ENCODE results near the gene ANKRD33B.
"Not testable (repeated sequence)": the region's sequence is repeated elsewhere in the genome, so short reads cannot be mapped to it uniquely, and the experiment has no call there.

The ANKRD33B gene

DNA sequence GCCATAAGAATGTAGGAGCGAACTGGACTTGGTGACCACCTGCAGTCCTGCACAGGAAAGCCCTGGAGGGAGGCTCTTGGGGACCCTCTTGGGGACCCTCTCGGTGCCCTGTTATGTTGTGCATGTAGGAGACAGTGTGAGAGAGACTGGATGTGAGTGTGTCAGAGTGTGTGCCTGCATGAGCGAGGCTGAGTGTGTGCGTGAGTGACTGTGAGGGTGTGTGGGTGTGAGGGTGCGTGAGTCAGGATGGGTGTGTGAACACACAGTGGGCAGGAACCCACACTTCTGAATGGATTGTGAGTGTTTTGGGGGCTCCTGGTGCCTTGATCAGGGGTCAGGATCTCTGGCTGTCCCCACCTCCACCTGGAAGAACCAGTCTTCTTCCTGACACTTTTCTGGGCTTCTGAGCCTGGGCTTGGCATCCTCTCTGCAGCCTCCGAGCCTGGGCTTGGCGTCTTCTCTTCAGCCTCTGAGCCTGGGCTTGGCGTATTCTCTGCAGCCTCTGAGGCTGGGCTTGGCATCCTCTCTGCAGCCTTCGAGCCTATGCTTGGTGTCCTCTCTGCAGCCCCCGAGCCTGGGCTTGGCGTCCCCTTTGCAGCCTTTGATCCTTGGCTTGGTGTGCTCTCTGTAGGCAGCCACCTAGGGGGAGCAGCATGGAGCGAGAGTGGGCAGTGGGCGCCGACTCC, 25.6 kb upstream of the ANKRD33B start:
- DNase-seq, result no peak

DNA sequence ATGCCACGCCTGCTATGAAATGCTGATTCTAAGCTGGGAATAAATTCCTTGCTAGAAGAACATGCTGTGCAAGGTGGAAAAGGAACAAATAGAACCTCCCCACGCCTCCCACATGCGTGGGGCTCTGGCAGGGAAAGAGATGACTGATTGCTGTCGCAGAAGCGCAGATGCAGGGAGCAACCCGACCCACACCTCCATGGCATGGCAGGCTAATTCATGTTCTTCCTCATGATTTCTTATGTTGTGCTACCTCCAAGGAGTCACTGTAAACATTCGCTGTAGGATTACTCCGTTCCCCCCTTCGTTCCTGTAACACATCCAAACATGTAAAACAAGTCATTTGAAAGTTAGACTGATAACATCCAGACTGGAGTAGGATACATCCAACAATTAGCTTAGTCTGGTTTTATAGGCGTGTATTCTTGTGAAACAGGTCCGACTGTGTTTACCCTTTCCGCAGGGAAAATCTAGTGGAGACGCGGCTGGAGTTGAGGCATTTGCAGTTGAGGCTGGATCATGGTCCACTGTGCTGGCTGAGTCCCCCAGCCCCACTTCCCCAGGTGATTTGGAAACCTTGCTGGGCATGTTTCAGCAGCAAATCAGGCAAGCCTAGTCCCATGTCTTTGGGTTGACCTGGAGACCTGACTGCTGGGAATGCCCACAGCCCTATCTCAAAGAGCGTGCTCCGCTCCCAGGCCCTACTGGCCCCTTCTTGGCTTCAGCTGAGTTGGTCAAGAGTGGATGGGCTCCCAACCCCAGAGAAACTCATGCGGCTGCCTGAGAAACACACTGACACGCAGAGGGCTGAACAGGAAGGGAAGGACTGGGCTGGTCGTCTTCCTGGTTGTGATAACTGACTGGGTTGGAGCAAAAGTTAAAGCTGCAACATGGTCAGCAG, 24.8 kb upstream of the ANKRD33B start:
- DNase-seq, result no peak

DNA sequence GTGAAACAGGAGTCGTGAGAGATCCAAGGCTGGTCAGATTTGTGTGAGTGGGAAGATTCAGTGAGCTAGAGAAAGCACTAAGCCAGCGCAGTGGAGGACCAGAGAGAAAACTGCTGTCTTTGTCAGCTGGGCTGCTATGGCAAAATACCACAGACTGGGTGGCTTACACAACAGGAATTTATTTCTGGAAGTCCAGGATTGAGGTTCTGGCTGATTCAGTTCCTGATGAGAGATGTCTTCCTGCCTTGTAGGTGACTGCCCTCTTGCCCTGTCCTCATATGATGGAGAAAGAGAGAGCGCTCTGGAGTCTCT, 24.2 kb upstream of the ANKRD33B start:
- no peak for DNase-seq

DNA sequence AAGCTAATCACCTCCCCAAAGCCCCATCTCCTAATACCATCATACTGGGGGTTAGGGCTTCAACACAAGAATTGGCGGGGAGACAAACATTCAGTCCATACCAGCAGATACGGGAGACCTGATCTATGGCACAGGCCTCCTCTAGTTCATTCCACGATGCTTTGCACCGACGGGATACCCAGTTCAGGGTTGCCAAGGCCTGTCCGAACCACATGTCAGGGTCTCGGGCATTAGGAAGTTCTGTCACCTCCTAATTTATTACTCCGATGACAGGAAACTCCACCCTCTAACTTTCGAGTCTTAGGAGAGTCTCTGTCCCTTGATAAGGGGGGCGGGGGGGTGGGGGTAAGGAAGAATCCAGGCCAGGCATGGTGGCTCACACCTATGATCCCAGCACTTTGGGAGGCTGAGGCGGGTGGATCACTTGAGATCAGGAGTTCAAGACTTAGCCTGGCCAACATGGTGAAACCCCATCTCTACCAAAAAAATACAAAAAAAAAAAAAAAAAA, 23.8 kb upstream of the ANKRD33B start:
- DNase-seq, result no peak

DNA sequence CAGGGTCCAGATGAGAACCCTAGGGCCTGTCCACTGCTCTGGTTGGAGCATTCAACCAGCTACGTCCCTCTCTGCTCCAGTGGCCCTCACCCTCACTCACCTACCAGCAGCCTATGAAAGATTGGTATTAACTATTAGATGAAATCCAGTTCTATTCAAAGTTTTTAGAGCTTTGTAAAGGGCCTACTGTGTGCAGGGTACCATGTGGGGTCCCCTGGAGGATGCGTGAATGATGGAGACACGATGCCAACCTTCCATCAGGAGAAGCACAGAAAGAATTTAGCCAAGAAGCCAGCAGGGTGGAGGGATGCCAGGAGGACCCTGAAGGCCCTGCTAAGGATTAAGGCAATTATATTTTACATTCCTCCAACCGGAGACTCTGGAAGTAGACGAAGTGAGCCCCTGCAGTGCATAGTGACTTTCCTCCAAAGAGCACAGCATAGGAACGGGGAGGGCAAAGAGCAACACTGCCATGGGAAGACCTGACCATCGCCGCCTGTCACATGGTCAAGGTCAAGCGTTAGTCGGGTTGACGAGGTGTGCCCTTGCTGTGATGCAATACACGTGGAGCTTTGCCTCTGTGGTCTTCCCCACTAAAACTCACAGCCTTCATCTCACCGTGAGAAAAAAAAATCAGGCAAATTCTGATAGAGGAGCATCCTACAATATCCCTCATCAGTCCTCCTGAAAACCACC, 22.8 kb upstream of the ANKRD33B start:
- no peak for DNase-seq

DNA sequence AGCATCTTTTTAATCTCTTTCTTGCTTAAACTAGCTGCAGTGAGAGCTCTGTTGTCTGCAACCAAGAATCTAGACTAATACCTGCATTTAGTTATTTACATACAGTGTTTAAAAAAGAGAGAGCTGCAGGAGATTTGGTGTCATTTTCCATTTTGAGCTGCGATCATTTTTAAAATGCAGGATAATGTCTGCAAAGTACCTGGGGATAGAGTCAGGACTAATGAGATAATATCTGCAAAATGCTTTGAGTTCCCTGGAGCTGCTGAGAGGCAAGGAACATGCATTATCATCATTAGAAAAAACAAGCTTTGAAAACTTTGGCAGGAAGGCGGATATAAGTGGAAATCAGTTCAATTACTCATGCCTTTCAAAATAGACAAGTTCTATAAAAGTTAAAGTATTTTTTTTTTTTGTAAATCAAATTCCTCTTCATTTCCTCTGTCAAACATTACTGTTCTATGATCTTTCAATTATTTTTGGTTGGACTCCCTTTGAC, 21.8 kb upstream of the ANKRD33B start:
- no peak for DNase-seq

DNA sequence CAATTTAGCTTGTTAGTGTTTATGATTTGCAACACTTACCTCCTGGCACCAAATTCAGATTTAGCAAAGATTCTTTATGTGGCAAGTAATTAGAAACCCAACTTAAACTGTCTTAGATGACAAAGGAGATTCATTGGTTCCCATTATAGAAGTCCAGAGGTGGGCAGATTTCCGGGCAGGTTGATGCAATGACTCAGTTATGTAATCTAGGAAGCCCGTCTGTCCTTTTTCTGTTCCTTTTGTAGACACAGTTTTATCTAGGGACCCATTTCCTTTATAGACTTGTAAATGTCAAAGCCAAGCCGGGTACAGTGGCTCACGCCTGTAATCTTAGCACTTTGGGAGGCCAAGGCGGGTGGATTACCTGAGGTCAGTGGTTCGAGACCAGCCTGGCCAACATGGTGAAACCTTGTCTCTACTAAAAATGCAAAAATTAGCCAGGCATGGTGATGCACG, 20.3 kb upstream of the ANKRD33B start:
- DNase-seq, result no peak

DNA sequence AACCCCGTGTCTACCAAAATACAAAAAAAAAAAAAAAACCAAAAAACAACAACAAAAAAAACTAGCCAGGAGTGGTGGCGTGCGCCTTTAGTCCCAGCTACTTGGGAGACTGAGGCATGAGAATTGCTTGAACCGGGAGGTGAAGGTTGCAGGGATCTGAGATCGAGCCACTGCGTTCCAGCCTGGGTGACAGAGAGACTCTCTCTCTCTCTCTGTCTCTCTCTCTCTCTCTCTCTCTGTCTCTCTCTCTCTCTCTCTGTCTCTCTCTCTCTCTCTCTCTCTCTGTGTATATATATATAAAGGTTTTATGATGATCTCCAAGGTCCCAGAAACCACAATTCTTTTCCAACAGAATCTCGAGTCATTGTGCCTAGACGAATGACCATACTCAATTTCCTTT, 18.8 kb upstream of the ANKRD33B start:
- DNase-seq, result no peak

DNA sequence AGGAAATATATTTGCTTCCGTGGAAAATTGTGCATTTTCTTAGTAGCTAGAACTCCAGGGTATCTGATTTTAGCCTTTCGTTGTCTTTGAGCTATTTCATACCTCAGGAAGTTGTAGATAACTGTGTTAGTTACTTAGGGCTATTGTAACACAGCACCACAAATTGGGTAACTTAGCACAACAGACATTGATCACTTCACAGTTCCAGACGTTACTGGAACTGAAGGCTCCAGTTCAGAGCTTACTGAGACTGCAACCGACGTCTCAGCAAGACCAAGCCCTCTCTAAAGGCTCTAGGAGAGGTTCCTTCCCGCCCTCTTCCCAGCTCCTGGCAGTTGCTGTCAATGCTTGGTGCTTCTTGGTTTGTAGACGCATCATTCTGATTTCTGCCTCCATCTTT, 17.7 kb upstream of the ANKRD33B start:
- DNase-seq, result no peak

DNA sequence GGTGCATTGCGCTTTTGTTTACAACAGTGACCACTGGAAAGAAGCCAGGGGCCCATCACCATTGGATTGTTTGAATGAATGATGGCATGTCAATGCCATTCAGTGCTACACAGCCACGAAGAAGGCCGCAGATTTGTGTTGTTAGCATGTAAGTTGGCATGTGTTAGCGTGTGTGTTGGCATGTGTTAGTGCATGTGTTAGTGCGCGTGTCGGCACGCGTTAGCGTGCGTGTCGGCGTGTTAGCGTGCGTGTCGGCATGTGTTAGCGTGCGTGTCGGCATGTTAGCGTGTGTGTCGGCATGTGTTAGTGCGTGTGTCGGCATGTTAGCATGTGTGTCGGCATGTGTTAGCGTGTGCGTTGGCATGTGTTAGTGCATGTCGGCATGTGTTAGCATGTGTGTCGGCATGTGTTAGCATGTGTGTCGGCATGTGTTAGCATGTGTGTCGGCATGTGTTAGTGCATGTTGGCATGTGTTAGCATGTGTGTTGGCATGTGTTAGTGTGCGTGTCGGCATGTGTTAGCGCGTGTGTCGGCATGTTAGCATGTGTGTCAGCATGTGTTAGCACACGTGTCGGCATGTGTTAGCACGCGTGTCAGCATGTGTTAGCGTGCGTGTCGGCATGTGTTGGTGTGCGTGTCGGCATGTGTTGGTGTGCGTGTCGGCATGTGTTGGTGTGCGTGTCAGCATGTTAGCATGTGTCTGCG, 15.3 kb upstream of the ANKRD33B start:
- no peak for DNase-seq

DNA sequence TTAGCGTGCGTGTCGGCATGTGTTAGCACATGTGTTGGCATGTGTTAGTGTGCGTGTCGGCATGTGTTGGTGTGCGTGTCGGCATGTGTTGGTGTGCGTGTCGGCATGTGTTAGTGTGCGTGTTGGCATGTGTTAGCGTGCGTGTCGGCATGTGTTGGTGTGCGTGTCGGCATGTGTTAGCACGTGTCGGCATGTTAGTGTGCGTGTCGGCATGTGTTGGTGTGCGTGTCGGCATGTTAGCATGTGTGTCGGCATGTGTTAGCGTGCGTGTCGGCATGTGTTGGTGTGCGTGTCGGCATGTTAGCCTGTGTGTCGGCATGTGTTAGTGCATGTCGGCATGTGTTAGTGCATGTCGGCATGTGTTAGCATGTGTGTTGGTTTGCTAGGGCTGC, 14.8 kb upstream of the ANKRD33B start:
- DNase-seq, result not testable (repeated sequence)

DNA sequence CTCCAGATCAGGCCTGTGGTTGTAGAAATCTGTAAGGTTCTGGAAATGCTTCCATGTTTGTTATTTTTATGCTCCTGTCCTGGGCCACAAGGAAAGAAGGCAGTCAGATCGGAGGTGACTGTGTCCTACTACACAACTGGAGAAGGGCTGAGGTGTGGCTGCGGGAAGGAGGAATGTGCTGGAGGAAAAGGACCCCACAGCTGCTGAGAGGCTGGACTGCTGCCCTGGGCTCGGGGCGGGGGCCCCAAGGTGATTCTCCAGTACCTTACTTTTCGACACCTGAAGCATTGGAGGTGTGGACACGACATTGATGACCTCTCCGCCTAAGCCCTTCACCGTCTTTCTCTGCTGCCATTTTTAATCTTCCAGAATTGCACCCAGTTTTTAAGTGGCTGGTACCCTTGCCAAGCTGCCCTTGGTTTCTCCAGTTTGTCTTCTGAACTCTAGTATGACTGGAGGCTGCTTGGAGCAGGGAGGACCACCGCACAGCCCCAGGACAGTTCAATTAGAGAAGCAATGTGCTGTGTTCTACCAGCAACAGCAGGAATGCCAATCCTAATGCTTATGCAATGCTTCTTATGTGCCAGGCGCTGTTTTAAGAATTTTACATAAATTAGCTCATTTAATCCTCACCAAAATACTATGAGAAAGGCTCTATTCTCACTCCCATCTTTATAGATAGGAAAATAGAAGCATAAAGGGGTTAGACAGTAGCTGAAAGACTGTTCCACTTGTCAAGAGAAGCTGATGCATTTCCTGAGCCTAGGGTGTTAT, 13.5 kb upstream of the ANKRD33B start:
- no peak for DNase-seq

DNA sequence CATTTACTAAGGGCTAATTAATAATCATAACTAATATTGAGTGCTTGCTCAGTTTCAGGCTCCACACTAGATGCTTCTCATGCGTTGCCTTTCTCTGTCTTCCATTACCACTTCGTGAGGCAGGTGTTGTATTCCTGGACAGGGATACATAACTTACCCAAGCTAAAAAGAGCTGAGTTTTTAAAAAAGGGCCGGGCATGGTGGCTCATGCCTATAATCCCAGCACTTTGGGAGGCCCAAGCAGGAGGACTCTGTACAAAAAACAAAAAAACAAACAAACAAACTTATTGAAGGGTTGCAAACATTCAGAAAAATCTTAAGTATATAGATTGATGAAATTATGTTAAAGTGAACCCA, 12.1 kb upstream of the ANKRD33B start:
- DNase-seq, result no peak

DNA sequence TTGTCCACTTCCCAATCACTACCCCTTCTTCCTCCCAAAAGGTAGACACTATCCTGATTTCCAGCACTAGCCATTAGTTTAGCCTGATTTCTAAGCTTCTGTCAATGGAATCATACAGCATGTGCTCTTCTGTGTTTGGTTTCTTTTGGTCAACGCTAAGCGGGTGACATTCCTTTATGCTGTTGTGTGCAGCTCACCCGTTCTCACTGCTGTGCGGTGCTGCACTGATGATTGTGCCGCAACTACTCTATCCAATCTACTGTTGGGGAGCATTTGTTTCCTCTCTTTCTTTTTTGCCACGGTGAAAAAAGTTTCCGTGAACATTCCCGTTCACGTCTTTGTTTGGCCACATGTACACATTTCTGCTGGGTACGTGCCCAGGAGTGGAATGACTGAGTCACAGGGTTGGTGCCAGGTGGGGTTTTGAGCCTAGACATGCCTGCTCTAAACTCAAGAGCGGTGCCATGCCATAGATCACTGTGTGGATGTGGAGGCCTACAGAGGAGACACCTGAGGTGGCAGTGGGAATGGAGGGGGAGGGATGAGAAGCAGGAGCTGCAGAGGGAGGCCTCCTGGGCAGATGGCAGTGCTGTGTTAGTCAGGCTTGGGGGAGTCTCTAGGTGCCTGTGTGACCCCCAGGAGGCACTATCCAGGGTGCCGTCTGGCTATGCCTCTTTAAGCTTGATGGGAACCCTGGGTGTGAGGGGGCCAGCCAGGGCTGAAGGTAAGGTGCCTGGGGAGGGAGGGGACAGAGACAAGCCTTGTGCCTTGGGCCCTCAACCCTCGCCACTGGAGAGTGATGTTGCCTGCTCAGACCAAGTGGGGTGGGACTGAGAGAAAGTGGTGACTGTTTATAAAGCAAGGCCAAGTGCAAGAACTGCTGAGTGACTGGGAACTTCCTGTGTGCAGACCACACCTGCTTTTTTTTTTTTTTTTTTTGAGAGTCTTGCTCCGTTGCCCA, 11.4 kb upstream of the ANKRD33B start:
- no peak for DNase-seq

DNA sequence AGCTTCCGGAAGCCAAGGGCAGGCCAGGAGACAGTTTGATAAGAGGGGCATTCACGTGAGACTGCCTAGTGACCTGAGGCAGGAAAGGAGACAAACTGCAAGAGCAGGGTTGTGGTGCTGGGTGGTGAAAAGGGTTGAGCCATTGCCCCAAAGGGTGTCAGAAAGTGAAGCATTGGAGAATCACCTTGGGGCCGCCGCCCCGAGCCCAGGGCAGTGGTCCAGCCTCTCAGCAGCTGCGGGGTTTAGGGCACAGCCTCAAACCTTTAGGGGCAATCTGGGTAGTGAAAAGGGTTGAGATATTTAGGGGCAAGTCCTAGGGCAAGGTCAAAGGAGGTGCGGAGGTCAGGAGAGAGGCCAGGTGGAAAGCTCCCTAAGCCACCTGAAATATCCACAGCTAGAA, 10.4 kb upstream of the ANKRD33B start:
- no peak for DNase-seq

DNA sequence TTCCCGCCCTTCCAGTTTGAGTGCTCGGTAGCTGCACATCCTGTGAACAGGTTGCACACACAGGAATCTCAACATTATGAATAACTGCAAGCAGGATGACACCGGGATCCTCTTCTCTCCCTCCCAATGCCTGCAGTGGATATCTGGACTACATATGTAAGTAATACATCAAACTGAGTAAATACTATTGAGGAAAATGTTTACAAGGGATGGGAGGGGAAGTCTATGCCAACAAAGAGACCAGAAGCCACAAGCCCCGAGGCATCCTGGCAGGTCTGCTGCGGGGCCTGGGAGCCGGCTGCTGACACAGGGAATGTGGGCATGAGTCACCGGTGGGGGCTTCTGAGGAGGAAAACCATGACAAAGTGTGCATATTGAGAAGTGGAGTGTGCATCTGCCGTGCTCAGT, 8.6 kb upstream of the ANKRD33B start:
- no peak for DNase-seq

DNA sequence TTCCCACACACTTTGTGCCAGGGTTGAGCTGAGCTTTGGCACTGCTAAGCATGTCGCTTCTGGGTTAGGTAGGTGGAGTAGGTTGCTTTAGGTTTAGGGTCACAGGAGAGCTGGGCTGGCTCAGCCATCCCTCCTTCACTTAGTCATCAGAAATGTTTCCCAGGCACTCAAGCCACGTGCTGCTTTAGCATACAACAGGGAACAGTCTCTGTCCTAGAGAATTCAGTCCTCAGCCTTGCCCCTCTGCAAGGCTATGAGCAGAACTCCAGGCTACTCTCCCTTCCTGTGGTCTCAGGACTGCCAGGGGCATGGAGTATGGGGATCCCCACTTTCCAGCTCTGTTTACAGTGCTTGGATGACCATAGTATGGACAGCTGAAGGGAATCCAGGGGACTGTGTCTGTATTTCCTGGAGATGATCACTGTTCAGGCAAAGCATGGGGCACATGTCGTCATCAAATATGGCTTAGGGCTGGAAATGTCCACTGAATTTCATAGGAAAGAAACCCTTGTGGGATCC, 7.5 kb upstream of the ANKRD33B start:
- no peak for DNase-seq

DNA sequence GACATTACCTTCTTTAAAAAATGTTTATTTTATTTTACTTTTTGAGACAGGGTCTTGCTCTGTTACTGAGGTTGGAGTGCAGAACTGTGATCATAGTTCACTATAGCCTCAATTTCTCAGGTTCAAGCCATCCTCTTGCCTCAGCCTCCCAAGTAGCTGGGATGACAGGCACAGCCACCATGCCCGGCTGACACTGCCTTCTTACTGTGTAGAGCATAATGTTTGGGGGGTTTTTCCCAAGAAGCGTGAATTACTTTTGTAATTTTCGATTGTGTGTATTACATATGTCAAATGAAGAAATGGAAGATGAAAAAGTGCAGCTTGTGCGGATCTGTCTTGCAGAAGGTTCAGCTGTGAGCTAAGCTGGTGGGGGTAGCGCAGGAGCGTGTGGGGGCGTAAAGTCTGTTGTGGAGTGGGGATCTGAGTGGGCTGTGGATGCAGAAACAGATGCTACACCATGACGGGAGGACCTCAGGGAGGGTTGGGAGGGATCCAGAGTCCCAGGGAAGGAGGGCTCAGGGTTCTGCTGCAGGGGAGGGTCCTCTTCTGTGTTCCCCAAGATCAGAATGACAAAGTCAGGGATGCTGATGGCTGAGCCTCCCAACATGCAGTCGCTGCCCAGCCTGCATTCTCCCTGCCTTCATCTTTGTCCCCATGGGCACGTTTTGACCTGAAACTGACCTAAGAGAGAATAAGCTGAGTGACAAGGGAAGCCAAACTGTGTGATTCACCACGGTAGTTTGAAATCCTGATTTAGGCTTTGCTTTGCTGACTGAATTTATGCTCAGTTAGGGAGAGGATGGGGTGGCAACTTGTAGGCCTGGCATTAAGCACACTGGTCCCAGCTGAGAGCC, 6.8 kb upstream of the ANKRD33B start:
- DNase-seq, result no peak

DNA sequence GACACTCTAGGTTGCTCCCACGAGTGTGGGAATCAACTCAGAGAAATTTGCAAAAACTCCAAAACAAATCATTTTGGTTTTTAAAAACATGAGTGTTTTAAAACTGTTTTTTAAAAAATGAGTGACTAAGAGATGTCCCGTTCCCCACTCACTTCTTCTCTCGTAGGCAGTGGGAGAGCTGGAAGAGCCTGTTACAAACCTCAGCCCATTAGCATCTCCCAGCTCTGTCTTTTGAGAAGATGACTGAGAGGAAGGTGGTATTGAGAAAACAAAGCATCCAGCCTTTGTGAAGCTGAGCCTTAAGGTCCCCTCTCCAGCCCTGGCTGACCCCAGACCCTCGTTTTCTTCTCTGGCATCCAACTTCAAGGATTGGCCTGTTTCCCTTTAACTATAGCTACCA, 4.7 kb upstream of the ANKRD33B start:
- no peak for DNase-seq

DNA sequence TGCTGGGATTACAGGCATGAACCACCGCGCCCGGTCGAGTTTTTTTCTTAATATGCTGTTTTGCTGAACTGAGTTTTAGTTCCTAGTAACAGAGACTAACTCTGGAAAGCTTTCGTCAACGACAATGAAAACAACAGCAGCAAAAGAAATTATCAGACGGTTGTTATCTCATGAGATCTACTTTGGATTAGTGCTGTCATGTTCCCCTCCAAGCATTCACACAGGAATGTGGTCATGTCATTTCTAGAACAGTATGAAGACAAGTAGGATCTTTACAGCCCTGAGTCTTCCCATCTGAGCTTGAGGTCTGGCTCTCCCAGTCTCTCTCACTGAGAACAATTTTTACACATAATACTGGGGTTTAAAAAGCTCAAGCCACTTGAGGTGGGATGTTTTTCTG, 4.0 kb upstream of the ANKRD33B start:
- no peak for DNase-seq

Measured in right hindlimb (tissue), 1 donor.